GM23248 (cell line): ENCODE data around the gene ITGA11. TPM values are rescaled to one million over a fixed set of nuclear protein-coding genes. Genes with fewer than 3 reads are reported as not detected.

ENCODE experiments used
- DNase-seq: peaks from one replicate; pipeline ENCODE4 v3.0.0-alpha.2; 2015
- H2AFZ ChIP-seq: fragments of 200-600 bp; sonication (generic); 2 replicates; pipeline ENCODE4 v1.6.1; 2016; ENCODE audit warnings: antibody characterized with exemption
- H3F3A ChIP-seq: fragments of 200-600 bp; sonication (generic); 2 replicates; pipeline ENCODE4 v1.6.1; 2016; ENCODE audit warnings: mild to moderate bottlenecking, antibody characterized with exemption, mixed run types; ENCODE audit not compliant: insufficient read depth
- H3K27ac ChIP-seq: fragments of 200-600 bp; sonication (generic); 2 replicates; pipeline ENCODE4 v1.5.1; 2016; ENCODE audit warnings: mild to moderate bottlenecking
- H3K27me3 ChIP-seq: fragments of 200-600 bp; sonication (generic); replicated peaks from 2 replicates; pipeline ENCODE4 v1.6.1; 2016; ENCODE audit warnings: mild to moderate bottlenecking; ENCODE audit not compliant: insufficient read depth
- H3K36me3 ChIP-seq: fragments of 200-600 bp; sonication (generic); 2 replicates; pipeline ENCODE4 v1.6.1; 2016; ENCODE audit warnings: low read depth, mild to moderate bottlenecking
- H3K4me1 ChIP-seq: fragments of 200-600 bp; sonication (generic); 2 replicates; pipeline ENCODE4 v1.6.1; 2016; ENCODE audit warnings: mild to moderate bottlenecking; ENCODE audit not compliant: insufficient read depth
- H3K4me2 ChIP-seq: fragments of 200-600 bp; sonication (generic); one replicate; pipeline ENCODE4 v1.6.1; 2016; ENCODE audit warnings: mild to moderate bottlenecking; ENCODE audit not compliant: unreplicated experiment
- H3K4me3 ChIP-seq: fragments of 200-600 bp; sonication (generic); 2 replicates; pipeline ENCODE4 v1.5.1; 2016; ENCODE audit warnings: mild to moderate bottlenecking
- H3K79me2 ChIP-seq: fragments of 200-600 bp; sonication (generic); 2 replicates; pipeline ENCODE4 v1.6.1; 2016; ENCODE audit warnings: mild to moderate bottlenecking; ENCODE audit not compliant: insufficient read depth
- H3K9ac ChIP-seq: fragments of 200-600 bp; sonication (generic); 2 replicates; pipeline ENCODE4 v1.6.1; 2016; ENCODE audit warnings: mild to moderate bottlenecking
- H3K9me2 ChIP-seq: fragments of 200-600 bp; sonication (generic); 2 replicates; pipeline ENCODE4 v1.6.1; 2016; ENCODE audit warnings: mixed run types, mild to moderate bottlenecking, moderate library complexity; ENCODE audit not compliant: insufficient read depth
- H3K9me3 ChIP-seq: fragments of 200-600 bp; sonication (generic); one replicate; pipeline ENCODE4 v1.6.1; 2017; ENCODE audit warnings: low read depth
- H4K20me1 ChIP-seq: fragments of 200-600 bp; sonication (generic); 2 replicates; pipeline ENCODE4 v1.6.0; 2016; ENCODE audit not compliant: insufficient read depth
- EZH2 ChIP-seq: fragments of 200-600 bp; sonication (generic); IDR thresholded peaks from 2 replicates; pipeline ENCODE4 v1.6.1; 2018; ENCODE audit warnings: antibody characterized with exemption, mild to moderate bottlenecking; ENCODE audit not compliant: insufficient read depth, poor library complexity, severe bottlenecking
- EZH2phosphoT487 ChIP-seq: fragments of 200-600 bp; sonication (generic); IDR thresholded peaks from 2 replicates; pipeline ENCODE4 v1.6.1; 2018; ENCODE audit warnings: antibody characterized with exemption, moderate library complexity, mild to moderate bottlenecking, low read depth; ENCODE audit not compliant: insufficient read depth
- WGBS, 2 experiments: methylation state at CpG; one replicate each; pipeline ENCODE4 v1.1.6; 2015 to 2017; ENCODE audit warnings: low lambda C conversion rate in 2 of 2, low coverage in 1 of 2; ENCODE audit errors: missing lambda C conversion rate in 2 of 2; 5-methylcytosine and 5-hydroxymethylcytosine counted together
- in situ Hi-C: fragments of 300-500 bp; cut with MboI; formaldehyde crosslinking; loops from 2 replicates; pipeline ENCODE4 v1.15.0; 2020
- polyA plus RNA-seq: library from polyadenylated mRNA; unstranded; fragments of >200 nt; fragmentation: Nextera tagmentation; extraction: Ambion mirVana; gene quantifications from 2 replicates; pipeline ENCODE4 v1.2.1, GENCODE V29; 2016
- total RNA-seq: library from RNA; depleted of rRNA; stranded (reverse); fragments of >200 nt; shearing (Covaris generic); gene quantifications from 2 replicates; pipeline ENCODE4 v1.2.3, GENCODE V29; 2014

Gene ITGA11
- total and polyA plus RNA-seq, 2 experiments from 2014 or later, result 312 to 352 TPM

GRCh38 chr15:68317281-68318007 is 114.5 kb downstream of the ITGA11 start:
- WGBS, 2 experiments, result 82 to 85% methylated on average over 13 to 16 of the region's 16 CpGs
- in situ Hi-C loops, result no loop called here
- H3K36me3 ChIP-seq, result peaks cover 57% of the 10 kb centered on the region

GRCh38 chr15:68316061-68316804 is 115.7 kb downstream of the ITGA11 start:
- 84 to 94% methylated on average over 10 to 17 of the region's 17 CpGs for WGBS, 2 experiments
- H3F3A ChIP-seq, result peaks cover 26% of the 10 kb centered on the region
- H3K9me3 ChIP-seq, result no peaks in the 10 kb centered on the region
- no peaks in the 10 kb centered on the region for H3K9me2 ChIP-seq
- H3K4me3 ChIP-seq, result no peak overlapping the region
- H4K20me1 ChIP-seq, result no peaks in the 10 kb centered on the region
- H3K4me2 ChIP-seq, result no peak overlapping the region
- no peak overlapping the region for H2AFZ ChIP-seq
- no peak for DNase-seq
- H3K27ac ChIP-seq, result no peak overlapping the region
- H3K36me3 ChIP-seq, result peaks cover 65% of the 10 kb centered on the region
- TF ChIP-seq EZH2 (no peak), EZH2phosphoT487 (no peak)
- in situ Hi-C loops, result no loop called here
- H3K9ac ChIP-seq, result no peak overlapping the region
- H3K27me3 ChIP-seq, result no peaks in the 10 kb centered on the region
- H3K4me1 ChIP-seq, result peaks cover 12% of the 10 kb centered on the region
- H3K79me2 ChIP-seq, result no peaks in the 10 kb centered on the region

More at GRCh38 chr15:68317281-68318007, 114.5 kb downstream of the ITGA11 start:
- H3K9me2 ChIP-seq, result no peaks in the 10 kb centered on the region
- no peaks in the 10 kb centered on the region for H3K79me2 ChIP-seq
- H3K4me2 ChIP-seq, result no peak overlapping the region
- H3K4me3 ChIP-seq, result no peak overlapping the region
- peaks cover 12% of the 10 kb centered on the region for H3K4me1 ChIP-seq
- no peak for DNase-seq
- no peak overlapping the region for H2AFZ ChIP-seq
- TF ChIP-seq EZH2phosphoT487 (no peak), EZH2 (no peak)
- no peak overlapping the region for H3K9ac ChIP-seq
- no peaks in the 10 kb centered on the region for H3K27me3 ChIP-seq
- no peaks in the 10 kb centered on the region for H3K9me3 ChIP-seq
- peaks cover 23% of the 10 kb centered on the region for H3F3A ChIP-seq
- H4K20me1 ChIP-seq, result no peaks in the 10 kb centered on the region
- no peak overlapping the region for H3K27ac ChIP-seq

GRCh38 chr15:68315495-68316031 is 116.4 kb downstream of the ITGA11 start:
- Histone ChIP-seq H2AFZ (no peak overlapping the region), H3K4me2 (no peak overlapping the region), H3K4me3 (no peak overlapping the region), H3K79me2 (no peaks in the 10 kb centered on the region), H3K27ac (no peak overlapping the region), H3K9me3 (no peaks in the 10 kb centered on the region), H3K4me1 (peaks cover 12% of the 10 kb centered on the region), H3K27me3 (no peaks in the 10 kb centered on the region), H4K20me1 (no peaks in the 10 kb centered on the region), H3F3A (peaks cover 21% of the 10 kb centered on the region), H3K9me2 (no peaks in the 10 kb centered on the region), H3K36me3 (peaks cover 65% of the 10 kb centered on the region), H3K9ac (no peak overlapping the region)
- in situ Hi-C loops, result no loop called here
- TF ChIP-seq EZH2, result no peak
- no peak for TF ChIP-seq EZH2phosphoT487
- no peak for DNase-seq
- WGBS, 2 experiments, result 97 to 98% methylated on average over 11 of the region's 11 CpGs

GRCh38 chr15:68315035-68315434 is 116.9 kb downstream of the ITGA11 start:
- no peaks in the 10 kb centered on the region for H3K9me3 ChIP-seq
- TF ChIP-seq EZH2phosphoT487 (no peak), EZH2 (no peak)
- no peak overlapping the region for H3K9ac ChIP-seq
- H3K27ac ChIP-seq, result no peak overlapping the region
- H3K27me3 ChIP-seq, result no peaks in the 10 kb centered on the region
- no peaks in the 10 kb centered on the region for H4K20me1 ChIP-seq
- WGBS, 2 experiments, result 92 to 94% methylated on average over 1 of the region's 1 CpG
- no peak overlapping the region for H2AFZ ChIP-seq
- H3K36me3 ChIP-seq, result peaks cover 63% of the 10 kb centered on the region
- H3K4me3 ChIP-seq, result no peak overlapping the region
- DNase-seq, result no peak
- peaks cover 24% of the 10 kb centered on the region for H3F3A ChIP-seq
- H3K79me2 ChIP-seq, result no peaks in the 10 kb centered on the region
- no peak overlapping the region for H3K4me2 ChIP-seq
- in situ Hi-C loops, result no loop called here
- H3K4me1 ChIP-seq, result peaks cover 12% of the 10 kb centered on the region
- H3K9me2 ChIP-seq, result no peaks in the 10 kb centered on the region
